ENCODE results near the gene SYT7.
"Not testable (repeated sequence)": the region's sequence is repeated elsewhere in the genome, so short reads cannot be mapped to it uniquely, and the experiment has no call there.

The SYT7 gene, protein sequence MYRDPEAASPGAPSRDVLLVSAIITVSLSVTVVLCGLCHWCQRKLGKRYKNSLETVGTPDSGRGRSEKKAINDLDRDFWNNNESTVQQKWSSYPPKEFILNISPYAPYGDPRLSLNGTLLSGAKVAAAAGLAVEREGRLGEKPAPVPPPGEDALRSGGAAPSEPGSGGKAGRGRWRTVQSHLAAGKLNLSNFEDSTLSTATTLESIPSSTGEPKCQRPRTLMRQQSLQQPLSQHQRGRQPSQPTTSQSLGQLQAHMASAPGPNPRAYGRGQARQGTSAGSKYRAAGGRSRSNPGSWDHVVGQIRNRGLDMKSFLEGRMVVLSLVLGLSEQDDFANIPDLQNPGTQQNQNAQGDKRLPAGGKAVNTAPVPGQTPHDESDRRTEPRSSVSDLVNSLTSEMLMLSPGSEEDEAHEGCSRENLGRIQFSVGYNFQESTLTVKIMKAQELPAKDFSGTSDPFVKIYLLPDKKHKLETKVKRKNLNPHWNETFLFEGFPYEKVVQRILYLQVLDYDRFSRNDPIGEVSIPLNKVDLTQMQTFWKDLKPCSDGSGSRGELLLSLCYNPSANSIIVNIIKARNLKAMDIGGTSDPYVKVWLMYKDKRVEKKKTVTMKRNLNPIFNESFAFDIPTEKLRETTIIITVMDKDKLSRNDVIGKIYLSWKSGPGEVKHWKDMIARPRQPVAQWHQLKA

DNA sequence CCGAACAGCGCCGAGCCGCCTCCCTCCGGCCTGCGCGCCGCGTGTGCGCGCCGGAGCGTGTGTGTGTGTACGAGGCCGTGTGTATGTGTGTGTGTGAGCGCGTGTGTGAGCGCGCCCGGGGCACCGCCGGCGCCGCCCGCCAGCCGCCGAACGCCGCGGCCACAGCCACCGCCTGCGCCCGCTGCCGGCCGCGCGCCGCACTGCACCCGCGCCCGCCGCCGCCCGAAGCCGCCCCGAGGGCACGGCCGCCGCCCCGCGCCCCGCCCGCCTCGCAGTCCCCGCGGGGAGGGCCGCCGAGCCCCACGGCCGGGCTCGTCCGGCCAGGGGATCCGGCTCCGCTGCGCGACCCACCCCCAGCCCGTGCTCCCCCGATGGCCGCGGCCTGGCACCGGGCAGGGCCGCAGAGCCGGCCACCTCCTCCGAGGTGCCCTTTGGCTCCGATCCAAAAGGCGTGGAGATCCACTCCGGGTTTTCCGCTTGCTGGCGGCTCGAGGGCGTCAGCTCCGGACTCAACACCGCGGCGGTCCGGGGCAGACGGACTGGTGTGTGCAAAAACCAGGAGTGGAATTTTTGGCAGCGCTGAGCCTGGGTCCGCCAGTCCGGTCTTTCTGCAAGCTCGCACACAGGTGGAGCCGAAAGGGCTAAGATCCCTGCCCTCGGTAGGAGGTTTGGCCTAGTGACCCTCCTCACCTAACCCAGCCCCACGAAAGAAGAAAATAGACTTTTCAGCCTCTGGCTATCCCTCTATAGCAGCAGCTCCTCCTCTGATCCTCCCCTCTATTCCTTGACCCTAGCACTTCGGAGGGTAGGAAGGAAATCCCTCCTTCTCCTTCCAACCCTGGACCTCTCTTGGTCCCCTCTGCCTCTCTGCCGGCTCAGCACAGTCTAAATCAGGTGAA is at the start of gene SYT7:
Gene SYT7 (minus strand): TSS at position 47 of the 899 bp plus-strand sequence. CDS start 256 bp downstream, outside the sequence.
- peak; percentile 99 for DNase-seq (ENCODE audit: low spot score)

DNA sequence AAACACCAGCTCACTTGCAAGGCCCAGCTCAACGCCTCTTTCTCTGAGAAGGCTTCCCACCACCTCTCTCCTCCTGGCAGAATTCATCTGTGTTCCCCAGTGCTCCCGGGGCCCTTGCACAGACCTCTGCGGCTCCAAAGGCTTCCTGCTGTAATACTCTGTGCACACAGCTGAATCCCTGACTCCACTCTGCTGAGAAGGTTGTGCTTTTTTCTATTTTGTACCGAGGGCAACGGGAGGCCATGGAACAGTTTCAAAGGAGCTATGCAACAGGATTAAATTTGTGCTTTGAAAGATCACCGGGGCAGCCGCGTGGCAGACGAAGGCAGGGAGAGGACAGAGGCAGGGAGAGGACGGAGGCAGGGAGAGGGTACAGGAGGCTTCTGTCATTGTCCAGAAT is 49.2 kb upstream of the SYT7 start:
- no peak for DNase-seq (ENCODE audit: low spot score)

DNA sequence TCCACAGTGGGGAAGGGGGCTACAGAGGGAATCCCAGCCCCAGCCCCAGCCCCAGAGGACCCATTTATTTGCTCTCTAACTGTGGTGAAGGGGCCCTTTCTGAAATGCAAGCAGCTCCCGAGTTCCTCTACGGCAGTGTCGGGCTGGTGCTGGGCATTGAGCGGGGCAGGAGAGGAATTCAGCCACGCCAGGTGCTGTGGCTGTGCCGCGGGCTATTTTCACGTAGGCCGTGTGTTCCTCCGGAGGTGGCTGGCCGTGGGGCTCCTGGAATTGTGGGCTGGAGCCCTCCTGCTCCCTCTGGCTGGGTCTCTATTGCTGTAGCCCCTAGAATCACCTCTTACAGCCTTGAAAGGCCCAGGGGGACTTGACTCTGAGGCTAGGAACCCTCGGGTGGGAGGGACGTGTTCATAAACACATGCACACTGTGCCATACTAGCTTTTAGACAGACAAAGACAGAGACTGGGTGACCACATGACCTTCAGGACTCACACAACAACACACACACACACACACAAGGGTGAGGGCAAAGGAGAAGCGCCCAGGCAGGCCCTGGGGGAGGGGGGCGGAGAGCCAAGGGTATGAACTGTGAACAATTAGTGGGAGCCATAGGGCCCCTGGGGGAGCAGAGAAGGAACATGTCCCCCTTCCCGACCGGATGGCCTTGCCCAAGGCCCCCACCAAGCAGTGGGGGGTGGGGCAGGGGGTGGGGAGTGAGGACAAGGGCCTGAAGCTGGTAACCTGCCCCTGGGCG is 48.4 kb upstream of the SYT7 start:
- DNase-seq (ENCODE audit: low spot score): no peak

DNA sequence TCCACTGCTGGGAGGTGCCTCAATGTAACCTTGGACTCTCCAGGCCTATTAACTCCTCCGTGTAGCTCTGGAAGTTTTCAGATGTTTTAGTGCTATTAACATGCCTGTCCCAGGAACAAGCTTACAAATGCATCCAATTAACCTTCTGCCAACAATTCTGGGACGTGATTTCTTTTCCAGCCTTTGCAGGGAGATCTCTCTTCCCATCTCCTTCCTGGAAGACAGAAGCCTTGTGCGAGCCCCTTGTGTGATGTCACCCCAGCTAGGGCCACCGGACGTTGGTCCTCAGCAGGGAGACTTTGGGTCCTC is 47.7 kb upstream of the SYT7 start:
- DNase-seq (ENCODE audit: low spot score): no peak

DNA sequence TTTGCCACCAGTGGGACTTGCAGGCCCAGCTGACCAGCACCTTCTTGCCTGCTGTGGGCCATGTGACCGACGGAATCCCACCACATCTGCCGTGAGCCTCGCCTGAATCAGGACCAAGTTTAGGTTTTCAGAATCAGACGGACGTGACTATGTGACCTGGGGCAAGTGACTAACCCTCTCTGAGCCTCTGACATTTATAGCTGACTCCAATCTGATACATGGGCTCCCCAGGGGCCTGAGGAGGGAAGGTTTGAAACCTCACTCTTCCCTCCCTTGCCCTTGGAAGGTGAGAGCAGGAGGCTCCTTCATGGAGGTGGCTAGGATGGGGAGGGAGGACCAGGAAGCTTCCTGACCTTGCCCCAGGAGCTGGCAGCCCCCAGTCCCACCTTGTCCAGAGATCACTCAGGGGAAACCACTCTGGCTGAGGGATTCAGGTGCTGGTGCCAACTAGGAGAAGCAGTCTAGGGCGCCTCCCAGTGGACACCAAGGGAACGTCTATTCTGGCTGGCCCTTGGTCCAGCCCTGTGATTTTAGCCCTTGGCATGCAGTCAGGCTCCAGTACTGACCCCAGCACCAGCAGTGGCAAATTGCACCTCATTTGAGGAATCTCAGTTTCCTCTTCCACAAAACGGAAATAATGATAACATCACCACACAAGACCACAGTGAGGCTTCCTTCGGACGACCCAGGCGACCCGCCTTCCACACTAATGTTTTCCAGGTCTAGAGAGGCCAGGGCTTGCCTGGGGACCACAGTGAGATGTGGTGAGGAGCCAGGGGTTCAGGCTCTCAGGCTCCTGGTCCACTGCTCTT is 47.2 kb upstream of the SYT7 start:
- DNase-seq (ENCODE audit: low spot score): peak; percentile 84

DNA sequence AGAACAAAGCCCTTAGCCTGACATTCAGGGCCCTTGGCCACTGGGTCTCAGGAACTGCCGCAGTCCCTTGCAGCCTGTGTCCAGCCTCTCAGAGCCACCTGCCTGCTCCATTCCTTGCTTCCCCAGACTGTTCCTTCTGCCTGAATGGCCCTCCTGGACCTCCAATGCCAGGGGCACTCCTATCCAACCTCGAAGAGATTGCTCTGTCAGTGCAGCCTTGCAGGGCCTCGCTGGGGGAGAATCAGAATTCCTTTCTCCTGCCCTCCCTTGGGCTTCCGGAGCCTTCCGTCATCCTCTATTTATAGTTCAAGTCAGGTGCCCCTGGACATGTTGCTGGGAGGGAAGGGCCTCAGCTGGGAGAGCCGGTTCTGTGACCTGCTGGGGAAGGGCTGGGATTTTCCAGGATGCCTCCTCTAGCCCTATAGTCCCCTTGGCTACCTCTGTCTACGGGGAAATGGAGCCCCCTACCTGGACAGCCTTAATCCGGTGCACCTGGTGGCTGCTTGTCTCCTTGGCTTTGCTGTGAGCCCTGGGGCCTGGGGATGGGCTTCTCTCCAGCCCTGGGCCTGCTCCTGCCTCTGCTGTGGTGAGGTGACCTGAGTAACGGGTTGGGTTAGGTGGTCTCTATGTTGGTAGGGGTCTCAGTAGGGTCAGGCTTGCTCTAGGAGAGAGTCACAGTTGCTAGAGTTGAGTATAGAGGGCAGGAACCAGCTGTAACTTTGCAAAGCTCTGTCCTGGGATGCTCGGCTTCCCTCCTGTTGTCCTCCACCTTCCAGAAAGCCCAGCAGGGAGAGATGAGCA is 45.9 kb upstream of the SYT7 start:
- no peak for DNase-seq (ENCODE audit: low spot score)

DNA sequence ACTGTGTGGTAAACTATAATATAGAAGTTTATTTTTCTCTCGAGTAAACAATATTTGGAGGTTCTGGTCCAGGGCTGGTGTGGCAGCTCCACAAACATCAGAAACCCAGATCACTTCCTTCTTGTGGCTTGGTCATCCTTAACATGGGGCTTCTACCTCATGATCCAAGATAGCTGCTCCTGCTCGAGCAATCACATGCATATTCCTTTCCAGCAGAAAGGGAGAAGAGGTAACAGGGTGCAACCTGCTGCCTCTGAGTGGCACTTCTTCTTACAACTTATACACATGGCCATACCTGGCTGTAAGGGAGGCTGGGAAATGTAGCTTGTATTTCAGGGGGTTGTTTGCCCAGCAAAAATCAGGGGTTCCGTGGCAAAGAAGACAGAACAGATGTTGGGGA is 44.6 kb upstream of the SYT7 start:
- DNase-seq (ENCODE audit: low spot score): no peak

DNA sequence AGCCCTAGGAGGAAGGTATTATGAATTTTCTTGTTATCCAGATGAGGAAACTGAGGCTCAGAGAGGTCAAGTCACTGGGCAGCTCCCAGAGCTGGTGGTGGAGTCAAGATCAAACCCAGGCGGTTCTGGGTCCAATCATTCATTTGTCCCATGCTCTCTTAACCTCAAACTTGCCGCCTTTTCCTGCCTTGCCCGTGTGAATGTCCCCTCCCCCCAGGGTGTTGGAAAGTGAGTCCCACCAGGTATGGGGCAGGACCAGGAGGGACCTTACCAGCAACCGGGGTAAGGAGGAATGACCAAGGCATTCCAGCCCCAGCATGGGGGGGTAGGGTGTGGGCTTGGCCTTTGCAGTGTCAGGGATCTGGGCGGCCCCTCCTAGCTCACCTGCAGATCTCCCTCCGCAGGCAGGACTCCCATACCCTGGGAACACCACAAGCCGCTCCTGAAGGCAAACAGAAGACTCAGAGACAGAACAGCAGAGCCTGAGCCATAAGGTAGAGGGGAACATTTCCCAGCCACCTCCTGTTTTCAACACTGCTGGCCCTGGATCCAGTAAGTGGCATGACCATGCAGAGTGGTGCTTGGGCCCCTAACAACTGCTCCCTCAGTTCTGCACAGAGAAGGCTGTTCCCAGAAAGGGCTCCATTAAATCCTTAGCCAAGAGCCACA is 41.2 kb upstream of the SYT7 start:
- DNase-seq (ENCODE audit: low spot score): no peak

DNA sequence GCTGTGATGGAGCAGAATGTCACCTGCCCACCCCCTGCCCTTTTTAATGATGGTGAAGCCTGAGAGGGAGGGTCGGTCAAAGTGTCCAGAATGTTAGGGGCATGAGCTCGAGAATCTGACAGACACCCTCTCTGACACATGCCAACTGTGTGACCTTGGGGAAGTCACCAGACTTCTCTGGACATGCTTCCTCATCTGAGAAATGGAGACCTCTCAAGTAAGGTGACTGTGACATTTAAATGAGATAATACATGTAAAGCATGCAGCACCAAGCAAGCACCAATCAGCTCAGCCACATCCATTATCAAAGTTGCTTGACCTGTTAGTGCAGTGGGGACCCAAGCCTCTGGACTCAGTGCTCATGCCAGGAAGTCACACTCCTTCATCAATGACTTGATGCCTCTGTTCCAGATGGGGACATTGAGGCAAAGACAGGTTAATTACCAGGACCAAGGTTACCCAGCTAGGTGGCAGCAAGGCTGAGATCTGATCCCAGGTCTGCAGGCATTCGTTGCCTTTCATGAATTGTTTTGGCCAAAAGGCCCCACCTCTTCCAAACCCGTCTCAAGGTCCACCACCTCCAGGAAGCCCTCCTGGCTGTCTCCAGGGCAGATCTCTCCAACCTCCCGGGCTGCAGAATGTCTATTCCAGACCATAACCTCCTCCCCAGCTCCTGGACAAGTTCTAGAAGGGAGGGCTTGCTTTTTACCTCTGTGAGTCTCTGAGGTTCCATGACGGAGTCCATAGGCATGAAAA is 38.8 kb upstream of the SYT7 start:
- DNase-seq (ENCODE audit: low spot score): no peak

DNA sequence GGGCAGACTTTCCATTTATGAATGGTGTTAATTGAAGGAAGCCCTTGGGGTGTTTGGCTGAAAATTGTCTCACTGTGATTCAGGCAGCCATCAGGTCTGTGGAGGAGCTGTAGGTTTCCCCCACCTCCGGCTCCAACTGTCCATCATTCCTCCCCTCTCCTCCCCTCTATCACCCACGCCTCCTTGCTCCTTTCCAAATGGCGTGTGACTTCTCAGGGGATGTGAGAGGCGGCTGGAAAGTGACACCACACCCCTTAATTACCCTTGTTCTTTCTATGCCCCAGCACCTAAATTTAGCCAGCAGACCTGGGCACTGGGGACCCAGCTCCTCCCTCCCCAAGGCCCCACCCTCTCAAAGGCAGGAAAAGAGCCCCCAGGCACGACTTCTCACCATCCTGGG is 38.1 kb upstream of the SYT7 start:
- no peak for DNase-seq (ENCODE audit: low spot score)

DNA sequence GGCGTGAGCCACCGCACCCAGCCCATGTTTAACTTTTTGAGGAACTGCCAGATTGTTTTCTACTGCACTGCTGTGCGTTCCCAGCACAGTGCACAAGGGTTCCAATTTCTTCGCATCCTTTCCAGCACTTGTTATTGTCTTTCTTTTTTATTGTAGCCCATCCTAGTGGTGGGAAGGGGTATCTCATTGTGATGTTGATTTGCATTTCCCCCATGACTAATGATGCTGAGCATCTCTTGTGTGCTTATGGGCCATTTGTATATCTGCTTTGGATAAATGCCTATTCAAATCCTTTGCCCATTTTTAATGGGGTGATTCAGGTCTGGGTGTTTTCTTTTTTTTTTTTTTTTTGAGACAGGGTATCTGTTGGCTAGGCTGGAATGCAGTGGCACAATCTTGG is 36.6 kb upstream of the SYT7 start:
- DNase-seq (ENCODE audit: low spot score): no peak

DNA sequence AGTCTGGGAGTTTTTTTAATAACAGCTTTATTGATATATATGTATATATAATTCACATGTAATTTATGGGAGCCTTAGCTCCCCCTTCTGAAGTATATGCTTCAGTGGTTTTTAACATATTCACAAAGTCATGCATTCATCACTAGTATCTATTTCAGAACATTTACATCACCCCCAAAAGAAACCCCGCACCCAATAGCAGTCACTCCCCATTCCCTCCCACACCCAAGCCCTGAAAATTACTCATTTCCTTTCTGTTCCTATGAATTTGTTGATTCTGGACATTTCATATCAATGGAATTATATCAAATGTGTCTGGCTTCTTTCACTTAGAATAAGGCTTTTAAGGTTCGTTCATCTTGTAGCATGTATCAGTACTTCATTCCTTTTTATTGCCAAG is 35.6 kb upstream of the SYT7 start:
- DNase-seq (ENCODE audit: low spot score): no peak

DNA sequence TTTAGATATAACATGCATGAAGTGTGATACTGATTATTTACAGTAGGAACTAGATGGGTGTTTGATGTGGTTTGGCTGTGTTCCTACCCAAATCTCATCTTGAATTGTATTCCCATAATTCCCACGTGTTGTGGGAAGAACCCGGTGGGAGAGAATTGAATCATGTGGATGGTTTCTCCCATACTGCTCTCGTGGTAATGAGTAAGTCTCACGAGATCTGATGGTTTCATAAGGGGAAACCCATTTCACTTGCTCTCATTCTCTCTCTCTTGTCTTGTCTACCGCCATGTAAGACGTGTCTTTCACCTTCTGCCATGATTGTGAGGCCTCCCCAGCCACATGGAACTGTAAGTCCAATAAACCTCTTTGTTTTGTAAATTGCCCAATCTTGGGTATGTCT is 33.9 kb upstream of the SYT7 start:
- not testable (repeated sequence) for DNase-seq (ENCODE audit: low spot score)

DNA sequence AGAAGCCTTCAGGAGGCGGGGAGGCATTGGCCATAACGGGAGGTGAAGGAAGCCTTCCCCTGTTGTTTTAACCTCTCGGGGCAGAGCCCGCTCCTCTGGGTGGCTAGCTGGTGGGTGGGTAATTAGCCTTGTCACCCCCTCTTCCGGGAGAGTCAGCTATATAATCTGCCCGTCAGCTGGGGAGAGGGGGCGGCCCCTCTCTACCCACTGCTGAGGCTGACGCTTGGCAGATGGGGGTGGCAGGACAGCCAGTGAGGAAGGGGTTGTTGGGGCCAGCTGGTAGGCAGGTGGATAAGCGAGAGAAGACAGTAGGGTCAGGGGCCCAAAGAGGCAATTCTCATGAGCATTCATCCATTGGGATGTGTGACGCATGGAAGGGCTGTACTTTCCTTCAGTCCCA is 33.0 kb upstream of the SYT7 start:
- DNase-seq (ENCODE audit: low spot score): no peak

DNA sequence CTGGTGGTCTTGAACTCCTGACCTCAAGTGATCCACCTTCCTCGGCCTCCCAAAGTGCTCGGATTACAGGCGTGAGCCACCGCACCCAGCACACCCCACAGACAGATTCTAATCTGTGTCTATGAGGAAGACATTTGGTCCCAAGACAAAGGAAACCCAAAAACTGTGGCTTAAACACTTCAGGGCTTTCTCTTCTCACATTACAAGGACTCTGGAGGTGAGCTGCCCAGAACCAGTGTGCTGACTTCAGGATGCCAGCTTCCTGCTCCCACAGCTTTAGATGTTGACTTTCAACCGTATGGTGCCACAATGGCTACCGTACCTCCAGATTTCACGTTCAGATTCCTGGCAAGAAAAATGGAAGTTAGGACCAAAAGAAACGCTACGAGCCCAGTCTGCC is 32.2 kb upstream of the SYT7 start:
- DNase-seq (ENCODE audit: low spot score): no peak

DNA sequence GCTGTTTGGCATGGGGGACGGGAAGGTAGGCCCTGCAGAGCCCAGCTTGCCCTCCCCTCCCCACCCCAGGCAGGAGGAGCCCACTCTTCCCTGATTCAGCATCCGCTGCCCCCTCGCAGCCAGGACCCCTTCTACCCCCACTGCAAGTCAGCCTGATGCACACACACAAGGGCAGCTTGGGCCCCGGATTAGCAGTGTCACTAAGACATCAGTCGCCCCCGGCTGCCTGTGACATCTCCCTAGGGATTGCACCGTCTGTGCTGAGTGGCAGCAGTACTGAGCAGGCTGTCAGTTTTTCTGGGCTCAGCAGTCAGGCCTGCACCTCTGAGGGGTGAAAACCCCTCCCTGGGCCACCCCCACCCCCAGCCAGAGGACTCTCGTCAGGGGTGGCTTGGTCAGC is 30.4 kb upstream of the SYT7 start:
- no peak for DNase-seq (ENCODE audit: low spot score)

DNA sequence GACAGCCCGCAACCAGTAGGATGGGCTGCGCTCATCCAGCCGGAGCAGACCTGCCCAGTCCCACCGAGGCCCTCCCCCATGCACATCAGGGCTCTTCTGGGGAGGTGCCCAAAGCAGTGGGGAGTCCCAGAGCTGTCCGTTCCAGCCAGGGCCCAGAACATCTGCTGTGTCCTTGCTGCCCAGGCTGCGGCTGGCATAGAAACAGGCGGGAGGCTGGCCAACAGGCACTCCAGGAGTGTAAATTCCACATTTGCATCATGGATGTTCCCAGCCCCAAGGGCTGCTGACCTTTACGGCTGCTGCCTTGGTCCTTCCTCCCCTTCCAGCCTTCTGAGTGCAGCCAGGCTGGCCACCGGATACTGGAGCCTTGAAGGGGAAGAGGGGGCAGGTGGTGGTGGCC is 30.0 kb upstream of the SYT7 start:
- no peak for DNase-seq (ENCODE audit: low spot score)

DNA sequence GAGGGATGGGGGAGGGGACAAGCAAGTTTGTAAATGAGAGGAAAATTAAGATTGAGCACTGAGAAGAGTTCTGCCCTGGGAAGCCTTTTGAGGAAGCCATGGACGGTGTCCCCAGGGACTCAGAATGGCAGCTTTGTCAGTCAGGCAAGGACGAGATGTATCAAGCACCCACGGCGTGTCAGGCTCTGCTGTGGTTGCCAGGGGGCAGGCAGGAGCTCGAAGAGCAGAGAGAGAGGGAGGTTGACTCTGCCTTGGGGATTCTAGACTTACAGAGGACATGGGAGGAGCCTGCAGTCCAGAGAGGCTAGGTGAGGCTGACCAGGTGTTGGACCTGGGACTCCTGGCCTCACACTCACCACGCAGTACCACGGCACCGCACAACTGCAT is 29.1 kb upstream of the SYT7 start:
- no peak for DNase-seq (ENCODE audit: low spot score)
